DND-41 (cell line): Measurements from ENCODE around the gene CSRP1.
A peak's percentile ranks its signal among the peaks of the same experiment; 100 is the strongest.

Source experiments
- ATAC-seq: fragments of 200-7000 bp; cut with Tn5 transposase; 3 replicates; pipeline ENCODE4 v1.9.1; 2021; ENCODE audit warnings: low read depth; ENCODE audit not compliant: insufficient read depth
- DNase-seq: peaks from one replicate; pipeline ENCODE4 v3.0.0-alpha.2; 2020
- H2AFZ ChIP-seq: 2 replicates; pipeline ENCODE4 v1.6.0; 2012; ENCODE audit warnings: low read depth, low read length
- H3K27ac ChIP-seq: 2 replicates; pipeline ENCODE4 v1.5.1; 2012; ENCODE audit warnings: low read length, inconsistent platforms
- H3K27me3 ChIP-seq: fragments of 200-600 bp; sonication (generic); 2 replicates; pipeline ENCODE4 v1.6.0; 2012; ENCODE audit warnings: low read length, mild to moderate bottlenecking, inconsistent platforms; ENCODE audit not compliant: insufficient read depth, poor library complexity
- H3K36me3 ChIP-seq: 2 replicates; pipeline ENCODE4 v1.5.1; 2012; ENCODE audit warnings: low read length, inconsistent platforms; ENCODE audit not compliant: insufficient read depth
- H3K4me1 ChIP-seq: 2 replicates; pipeline ENCODE4 v1.5.1; 2012; ENCODE audit warnings: mild to moderate bottlenecking, low read length; ENCODE audit not compliant: insufficient read depth
- H3K4me2 ChIP-seq: 2 replicates; pipeline ENCODE4 v1.6.0; 2012; ENCODE audit warnings: mild to moderate bottlenecking, moderate library complexity, low read length, inconsistent platforms; ENCODE audit not compliant: insufficient read depth
- H3K4me3 ChIP-seq, 2 experiments: fragments of 200-600 bp in 1 of 2; shearing (Covaris generic) in 1 of 2; 2 replicates each; pipeline ENCODE4 v1.5.1; 2012 to 2016; ENCODE audit warnings: inconsistent platforms in 2 of 2, low read length in 2 of 2, mild to moderate bottlenecking in 2 of 2, low read depth in 1 of 2, moderate library complexity in 1 of 2
- H3K79me2 ChIP-seq: 2 replicates; pipeline ENCODE4 v1.6.0; 2012; ENCODE audit warnings: low read length, inconsistent platforms; ENCODE audit not compliant: insufficient read depth
- H3K9ac ChIP-seq: 2 replicates; pipeline ENCODE4 v1.6.0; 2012; ENCODE audit warnings: low read depth, mild to moderate bottlenecking, inconsistent platforms, low read length, moderate library complexity
- H3K9me3 ChIP-seq: 2 replicates; pipeline ENCODE4 v1.5.1; 2012; ENCODE audit warnings: low read length, moderate library complexity, mild to moderate bottlenecking, inconsistent platforms; ENCODE audit not compliant: insufficient read depth, severe bottlenecking
- H4K20me1 ChIP-seq: 2 replicates; pipeline ENCODE4 v1.6.0; 2012; ENCODE audit warnings: low read length; ENCODE audit not compliant: insufficient read depth
- CTCF ChIP-seq: IDR thresholded peaks from 2 replicates; pipeline ENCODE4 v1.5.1; 2012; ENCODE audit warnings: borderline replicate concordance, low read length, moderate library complexity, mild to moderate bottlenecking; ENCODE audit not compliant: poor library complexity, severe bottlenecking; ENCODE audit errors: extremely low read depth
- EZH2 ChIP-seq: IDR thresholded peaks from 3 replicates; pipeline ENCODE4 v1.6.1; 2012; ENCODE audit warnings: borderline replicate concordance, low read depth, mild to moderate bottlenecking, moderate library complexity, low read length, inconsistent platforms; ENCODE audit not compliant: severe bottlenecking

The CSRP1 gene

GRCh38 chr1:201454608-201455007 lies 52.3 kb downstream of the CSRP1 start:
- no peak overlapping the region for H3K4me3 ChIP-seq
- peak overlapping the region; percentile 11; the same call in 1 of the 2 replicates for H3K4me2 ChIP-seq
- no peak overlapping the region for H3K27ac ChIP-seq
- ATAC-seq (no peak), DNase-seq (no peak)
- H3K79me2 ChIP-seq, result no peaks in the 10 kb centered on the region
- no peaks in the 10 kb centered on the region for H3K9me3 ChIP-seq
- no peaks in the 10 kb centered on the region for H3K36me3 ChIP-seq
- H2AFZ ChIP-seq, result no peak overlapping the region
- no peak overlapping the region for H3K9ac ChIP-seq
- TF ChIP-seq EZH2, result no peak
- no peak for TF ChIP-seq CTCF
- no peaks in the 10 kb centered on the region for H3K27me3 ChIP-seq
- H4K20me1 ChIP-seq, result no peaks in the 10 kb centered on the region
- peaks cover 27% of the 10 kb centered on the region for H3K4me1 ChIP-seq

- H3K9ac ChIP-seq, result no peak overlapping the region
- no peaks in the 10 kb centered on the region for H3K9me3 ChIP-seq
- no peak overlapping the region for H3K27ac ChIP-seq
- no peak for TF ChIP-seq EZH2
- no peak for TF ChIP-seq CTCF
- no peak overlapping the region for H3K4me3 ChIP-seq
- no peak overlapping the region for H2AFZ ChIP-seq
- H4K20me1 ChIP-seq, result no peaks in the 10 kb centered on the region
- no peaks in the 10 kb centered on the region for H3K79me2 ChIP-seq
- H3K27me3 ChIP-seq, result no peaks in the 10 kb centered on the region
- H3K4me2 ChIP-seq, result no peak overlapping the region
- ATAC-seq, result no peak
- no peaks in the 10 kb centered on the region for H3K36me3 ChIP-seq
- H3K4me1 ChIP-seq, result peaks cover 30% of the 10 kb centered on the region
- no peak for DNase-seq
Measured at GRCh38 chr1:201452866-201453265, 54.1 kb downstream of the CSRP1 start.

DNA sequence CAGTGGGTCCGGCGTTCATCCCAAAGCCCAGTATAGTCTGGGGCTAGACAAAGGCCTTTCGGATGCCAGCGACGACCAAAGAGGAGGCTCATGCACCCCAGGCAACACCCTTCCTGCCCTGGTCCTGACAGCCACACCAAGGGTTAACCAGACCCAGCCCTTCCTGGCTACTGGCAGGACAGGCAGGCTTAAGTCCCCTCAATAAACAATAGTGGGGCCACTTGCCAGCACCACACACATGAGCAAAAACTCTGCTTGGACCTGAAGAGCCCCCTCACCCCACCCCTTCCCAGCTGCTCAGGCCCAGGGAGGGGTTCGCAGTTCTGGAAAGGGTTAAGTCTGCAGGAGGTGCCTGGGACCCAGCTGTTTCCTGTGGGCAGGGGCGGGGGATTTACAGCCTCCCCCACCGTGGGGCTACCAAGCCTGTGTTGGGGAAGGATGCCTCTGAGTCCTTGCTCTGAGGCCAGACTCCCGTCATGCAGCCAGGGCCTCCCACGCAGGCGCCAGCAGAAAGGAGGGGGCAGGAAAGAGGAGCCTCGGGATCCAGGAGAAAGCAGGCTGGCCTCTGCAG lies 56.1 kb downstream of the CSRP1 start:
- DNase-seq, result peak; percentile 41
- no peaks in the 10 kb centered on the region for H3K27me3 ChIP-seq
- H2AFZ ChIP-seq, result no peak overlapping the region
- peaks cover 30% of the 10 kb centered on the region for H3K4me1 ChIP-seq
- no peaks in the 10 kb centered on the region for H3K36me3 ChIP-seq
- no peak overlapping the region for H3K4me2 ChIP-seq
- TF ChIP-seq CTCF (no peak), EZH2 (no peak)
- H4K20me1 ChIP-seq, result no peaks in the 10 kb centered on the region
- H3K9ac ChIP-seq, result no peak overlapping the region
- H3K9me3 ChIP-seq, result no peaks in the 10 kb centered on the region
- H3K4me3 ChIP-seq, result no peak overlapping the region
- 0 out of 3 replicates have a peak, but pooled peaks have one; percentile 20 for ATAC-seq
- no peaks in the 10 kb centered on the region for H3K79me2 ChIP-seq
- no peak overlapping the region for H3K27ac ChIP-seq

DNA sequence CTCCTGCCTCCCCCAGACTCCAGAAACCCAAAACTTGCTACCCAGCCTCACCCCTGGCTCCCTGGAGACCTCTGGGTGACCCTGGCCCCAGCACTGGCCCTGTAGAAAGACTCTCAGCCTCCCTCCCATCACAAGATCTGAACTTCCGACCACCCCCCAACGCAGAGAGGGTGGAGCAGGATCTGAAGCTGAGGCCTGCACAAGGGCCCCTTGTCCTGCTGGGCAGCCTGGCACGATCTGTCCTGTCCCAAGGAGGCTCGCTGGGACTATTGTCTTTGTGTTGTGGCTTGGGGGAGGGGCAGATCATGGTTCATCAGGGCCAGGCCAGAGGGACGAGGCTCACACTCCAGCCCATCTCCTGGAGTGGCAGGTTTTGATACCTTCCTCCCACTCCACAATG lies 57.9 kb downstream of the CSRP1 start:
- no peak overlapping the region for H3K9ac ChIP-seq
- no peaks in the 10 kb centered on the region for H3K36me3 ChIP-seq
- H2AFZ ChIP-seq, result no peak overlapping the region
- H3K27me3 ChIP-seq, result peaks cover 3% of the 10 kb centered on the region
- H3K27ac ChIP-seq, result no peak overlapping the region
- H3K79me2 ChIP-seq, result no peaks in the 10 kb centered on the region
- no peak for TF ChIP-seq CTCF
- no peak for TF ChIP-seq EZH2
- H3K4me1 ChIP-seq, result peaks cover 17% of the 10 kb centered on the region
- no peaks in the 10 kb centered on the region for H3K9me3 ChIP-seq
- ATAC-seq (no peak), DNase-seq (no peak)
- H4K20me1 ChIP-seq, result no peaks in the 10 kb centered on the region
- no peak overlapping the region for H3K4me2 ChIP-seq
- H3K4me3 ChIP-seq, result no peak overlapping the region
